DND-41 (cell line): ENCODE measurements around the gene PCNT.

Source experiments
- CTCF ChIP-seq: IDR thresholded peaks from 2 replicates; pipeline ENCODE4 v1.5.1; 2012; ENCODE audit warnings: borderline replicate concordance, low read length, moderate library complexity, mild to moderate bottlenecking; ENCODE audit not compliant: poor library complexity, severe bottlenecking; ENCODE audit errors: extremely low read depth
- EZH2 ChIP-seq: IDR thresholded peaks from 3 replicates; pipeline ENCODE4 v1.6.1; 2012; ENCODE audit warnings: borderline replicate concordance, low read depth, mild to moderate bottlenecking, moderate library complexity, low read length, inconsistent platforms; ENCODE audit not compliant: severe bottlenecking

- TF ChIP-seq CTCF (no peak), EZH2 (no peak)
Observed at GRCh38 chr21:46406001-46406400, 82.0 kb downstream of the PCNT start.
